Measurements from ENCODE around the gene AASDH. TPM values are rescaled to one million over a fixed set of nuclear protein-coding genes. Genes with fewer than 3 reads are reported as not detected.

The AASDH gene
- total RNA-seq, 1 donor, result 16.6 TPM

DNA sequence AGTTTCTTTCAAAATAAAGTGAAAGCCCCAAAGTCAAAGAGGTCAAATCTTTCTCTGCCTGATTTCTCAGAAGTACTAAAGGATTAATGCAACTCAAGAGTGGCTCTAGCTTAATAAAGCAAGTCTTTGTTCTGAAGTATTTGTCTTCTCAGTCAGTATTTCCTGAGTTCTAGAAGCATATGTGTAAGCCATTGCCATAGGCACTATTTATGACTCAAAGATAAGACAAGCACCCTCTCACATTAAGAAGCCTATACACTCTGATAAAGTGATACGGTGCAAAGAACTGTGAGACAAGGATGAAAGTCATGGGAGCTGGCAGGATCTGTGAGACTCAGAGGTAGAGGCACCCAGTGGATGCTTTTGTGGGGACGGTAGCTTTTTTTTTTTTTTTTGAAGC lies 60.9 kb downstream of the AASDH start:
- Histone ChIP-seq H3K9me3 (ENCODE audit: low read depth, low read length) (no peaks in the 10 kb centered on the region), H3K79me2 (ENCODE audit: insufficient read depth, low read length) (no peaks in the 10 kb centered on the region), H3K4me2 (ENCODE audit: insufficient read depth, low read length) (no peak overlapping the region), H3K27ac (ENCODE audit: low read depth, low read length) (no peak overlapping the region), H2AFZ (ENCODE audit: low read length) (no peak overlapping the region), H3K27me3 (ENCODE audit: insufficient read depth, low read length) (peaks cover 3% of the 10 kb centered on the region), H3K4me1 (ENCODE audit: insufficient read depth, low read length) (no peaks in the 10 kb centered on the region), H4K20me1 (ENCODE audit: insufficient read depth, low read length) (no peaks in the 10 kb centered on the region), H3K36me3 (ENCODE audit: insufficient read depth, low read length) (no peaks in the 10 kb centered on the region), H3K4me3 (ENCODE audit: insufficient read depth, low read length) (no peak overlapping the region)
- DNase-seq (ENCODE audit: insufficient read length, low spot score, missing footprints), result no peak
- TF ChIP-seq, protein P1, sequence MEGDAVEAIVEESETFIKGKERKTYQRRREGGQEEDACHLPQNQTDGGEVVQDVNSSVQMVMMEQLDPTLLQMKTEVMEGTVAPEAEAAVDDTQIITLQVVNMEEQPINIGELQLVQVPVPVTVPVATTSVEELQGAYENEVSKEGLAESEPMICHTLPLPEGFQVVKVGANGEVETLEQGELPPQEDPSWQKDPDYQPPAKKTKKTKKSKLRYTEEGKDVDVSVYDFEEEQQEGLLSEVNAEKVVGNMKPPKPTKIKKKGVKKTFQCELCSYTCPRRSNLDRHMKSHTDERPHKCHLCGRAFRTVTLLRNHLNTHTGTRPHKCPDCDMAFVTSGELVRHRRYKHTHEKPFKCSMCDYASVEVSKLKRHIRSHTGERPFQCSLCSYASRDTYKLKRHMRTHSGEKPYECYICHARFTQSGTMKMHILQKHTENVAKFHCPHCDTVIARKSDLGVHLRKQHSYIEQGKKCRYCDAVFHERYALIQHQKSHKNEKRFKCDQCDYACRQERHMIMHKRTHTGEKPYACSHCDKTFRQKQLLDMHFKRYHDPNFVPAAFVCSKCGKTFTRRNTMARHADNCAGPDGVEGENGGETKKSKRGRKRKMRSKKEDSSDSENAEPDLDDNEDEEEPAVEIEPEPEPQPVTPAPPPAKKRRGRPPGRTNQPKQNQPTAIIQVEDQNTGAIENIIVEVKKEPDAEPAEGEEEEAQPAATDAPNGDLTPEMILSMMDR (IDR thresholded peaks at IDR 0.05; ENCODE audit: extremely low read depth, low read depth, low read length), result no peak

DNA sequence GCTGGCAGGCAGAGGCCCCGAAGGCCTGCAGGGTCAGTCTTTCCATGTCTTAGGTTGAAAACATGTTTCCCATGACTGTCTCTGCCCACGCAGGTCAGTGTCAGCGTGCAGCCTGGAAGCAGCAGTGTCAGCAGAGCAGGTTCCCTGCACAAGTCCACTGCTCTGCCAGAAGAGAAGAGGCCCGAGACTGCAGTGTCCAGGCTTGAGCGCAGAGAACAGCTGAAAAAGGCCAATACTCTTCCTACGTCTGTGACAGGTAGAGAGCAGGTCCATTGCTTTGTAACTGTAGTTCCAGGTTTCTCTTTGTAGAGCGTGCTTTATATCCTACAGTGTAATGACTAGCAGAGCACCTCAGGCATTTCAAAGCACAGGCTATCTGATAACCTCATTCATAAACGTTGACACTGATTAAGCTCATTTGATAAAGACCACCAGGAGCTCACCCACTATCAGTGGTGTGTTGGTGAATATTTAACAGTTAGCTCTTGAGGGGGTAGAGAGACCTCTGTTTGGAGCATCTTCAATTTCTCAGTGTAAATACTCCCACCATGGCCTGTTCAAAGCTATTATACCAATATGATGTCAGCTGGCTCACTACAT lies 63.2 kb downstream of the AASDH start:
- no peaks in the 10 kb centered on the region for H4K20me1 ChIP-seq (ENCODE audit: insufficient read depth, low read length)
- no peak overlapping the region for H2AFZ ChIP-seq (ENCODE audit: low read length)
- no peaks in the 10 kb centered on the region for H3K36me3 ChIP-seq (ENCODE audit: insufficient read depth, low read length)
- H3K27me3 ChIP-seq (ENCODE audit: insufficient read depth, low read length), result peaks cover 3% of the 10 kb centered on the region
- H3K27ac ChIP-seq (ENCODE audit: low read depth, low read length), result no peak overlapping the region
- no peaks in the 10 kb centered on the region for H3K4me1 ChIP-seq (ENCODE audit: insufficient read depth, low read length)
- no peaks in the 10 kb centered on the region for H3K9me3 ChIP-seq (ENCODE audit: low read depth, low read length)
- H3K4me3 ChIP-seq (ENCODE audit: insufficient read depth, low read length), result no peak overlapping the region
- no peaks in the 10 kb centered on the region for H3K79me2 ChIP-seq (ENCODE audit: insufficient read depth, low read length)
- DNase-seq (ENCODE audit: insufficient read length, low spot score, missing footprints), result no peak
- TF ChIP-seq, protein P1 (IDR thresholded peaks at IDR 0.05; ENCODE audit: extremely low read depth, low read depth, low read length), result no peak
- H3K4me2 ChIP-seq (ENCODE audit: insufficient read depth, low read length), result no peak overlapping the region

DNA sequence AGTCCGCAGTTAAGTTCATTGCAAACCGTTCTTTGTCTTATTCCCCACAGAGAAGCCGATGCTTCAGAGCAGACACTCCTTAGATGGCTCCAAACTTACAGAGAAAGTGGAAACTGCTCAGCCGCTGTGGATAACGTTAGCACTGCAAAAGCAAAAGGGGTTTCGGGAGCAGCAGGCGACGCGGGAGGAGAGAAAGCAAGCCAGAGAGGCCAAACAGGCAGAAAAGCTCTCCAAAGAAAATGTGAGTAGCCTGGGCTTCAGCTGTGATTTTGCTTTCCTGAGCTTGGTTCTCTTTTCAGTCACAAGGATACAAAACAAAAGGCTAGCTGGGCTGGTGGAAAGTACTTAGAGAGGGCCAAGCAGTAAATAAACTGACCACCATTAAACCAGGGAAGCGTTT lies 64.0 kb downstream of the AASDH start:
- no peaks in the 10 kb centered on the region for H3K79me2 ChIP-seq (ENCODE audit: insufficient read depth, low read length)
- H3K9me3 ChIP-seq (ENCODE audit: low read depth, low read length), result no peaks in the 10 kb centered on the region
- H4K20me1 ChIP-seq (ENCODE audit: insufficient read depth, low read length), result no peaks in the 10 kb centered on the region
- no peak for DNase-seq (ENCODE audit: insufficient read length, low spot score, missing footprints)
- no peak overlapping the region for H3K4me2 ChIP-seq (ENCODE audit: insufficient read depth, low read length)
- TF ChIP-seq, protein P1 (IDR thresholded peaks at IDR 0.05; ENCODE audit: extremely low read depth, low read depth, low read length), result no peak
- H3K27me3 ChIP-seq (ENCODE audit: insufficient read depth, low read length), result peaks cover 3% of the 10 kb centered on the region
- no peak overlapping the region for H3K27ac ChIP-seq (ENCODE audit: low read depth, low read length)
- no peaks in the 10 kb centered on the region for H3K4me1 ChIP-seq (ENCODE audit: insufficient read depth, low read length)
- peak overlapping the region; percentile 22 for H2AFZ ChIP-seq (ENCODE audit: low read length)
- no peak overlapping the region for H3K4me3 ChIP-seq (ENCODE audit: insufficient read depth, low read length)
- no peaks in the 10 kb centered on the region for H3K36me3 ChIP-seq (ENCODE audit: insufficient read depth, low read length)

DNA sequence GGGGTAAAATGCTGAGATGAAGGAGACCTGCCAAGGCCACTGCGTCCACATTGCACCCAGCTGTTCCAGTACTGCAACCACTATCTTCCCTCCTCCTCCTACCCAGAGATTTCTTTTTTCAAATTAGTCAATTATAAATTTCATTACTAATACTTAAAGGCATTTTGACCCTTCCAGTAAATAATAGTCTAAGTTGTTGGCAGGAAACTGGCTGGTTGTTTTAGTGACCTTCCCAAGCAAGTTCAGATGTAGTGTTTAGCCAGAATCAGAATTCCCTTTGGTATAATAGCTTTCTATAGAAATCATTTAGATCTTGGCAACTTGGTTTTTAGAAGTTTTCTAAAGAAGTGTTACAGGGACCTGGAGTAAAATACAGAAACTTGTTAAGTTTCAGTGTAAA lies 66.0 kb downstream of the AASDH start:
- H4K20me1 ChIP-seq (ENCODE audit: insufficient read depth, low read length), result no peaks in the 10 kb centered on the region

More for the DNA sequence above, 66.0 kb downstream of the AASDH start:
- no peak overlapping the region for H3K4me3 ChIP-seq (ENCODE audit: insufficient read depth, low read length)
- H3K9me3 ChIP-seq (ENCODE audit: low read depth, low read length), result no peaks in the 10 kb centered on the region
- TF ChIP-seq, protein P1 (IDR thresholded peaks at IDR 0.05; ENCODE audit: extremely low read depth, low read depth, low read length), result no peak
- H3K4me1 ChIP-seq (ENCODE audit: insufficient read depth, low read length), result no peaks in the 10 kb centered on the region
- no peak overlapping the region for H3K27ac ChIP-seq (ENCODE audit: low read depth, low read length)
- no peaks in the 10 kb centered on the region for H3K79me2 ChIP-seq (ENCODE audit: insufficient read depth, low read length)
- H3K27me3 ChIP-seq (ENCODE audit: insufficient read depth, low read length), result peaks cover 3% of the 10 kb centered on the region
- DNase-seq (ENCODE audit: insufficient read length, low spot score, missing footprints), result no peak
- H3K36me3 ChIP-seq (ENCODE audit: insufficient read depth, low read length), result no peaks in the 10 kb centered on the region
- no peak overlapping the region for H3K4me2 ChIP-seq (ENCODE audit: insufficient read depth, low read length)
- H2AFZ ChIP-seq (ENCODE audit: low read length), result no peak overlapping the region
